HFF-Myc (cell line): Measurements from ENCODE around the gene ATP13A5.

ENCODE experiments used
- DNase-seq: peaks from one replicate; pipeline ENCODE4 v3.0.0-alpha.2; 2011; ENCODE audit warnings: low read depth; ENCODE audit errors: extremely low read depth
- H3K4me3 ChIP-seq: replicated peaks from 2 replicates; pipeline ENCODE4 v1.5.1; 2011; ENCODE audit warnings: low read depth, mild to moderate bottlenecking, control low read depth, low read length
- CTCF ChIP-seq: IDR thresholded peaks from 2 replicates; pipeline ENCODE4 v1.5.1; 2012; ENCODE audit warnings: mild to moderate bottlenecking, low read depth, low read length, control low read depth; ENCODE audit errors: missing control alignments

The ATP13A5 gene

GRCh38 chr3:193378706-193379105 lies at the start of gene ATP13A5:
ATP13A5 (minus strand) TSS chr3:193378753; CDS start chr3:193378725, 28 bp downstream.
- no peak within 1 kb of the TSS for H3K4me3 ChIP-seq
- no peak for TF ChIP-seq CTCF
- DNase-seq = no peak

GRCh38 chr3:193418576-193419373 lies 40.2 kb upstream of the ATP13A5 start:
- TF ChIP-seq CTCF = no peak
- no peak overlapping the region for H3K4me3 ChIP-seq
- DNase-seq = no peak

- no peak for TF ChIP-seq CTCF
- DNase-seq = no peak
- no peak overlapping the region for H3K4me3 ChIP-seq
Observed at GRCh38 chr3:193416629-193417028, 38.1 kb upstream of the ATP13A5 start.

- no peak for TF ChIP-seq CTCF
- no peak for DNase-seq
- no peak overlapping the region for H3K4me3 ChIP-seq
Observed at GRCh38 chr3:193407688-193408087, 29.1 kb upstream of the ATP13A5 start.

- TF ChIP-seq CTCF = no peak
- DNase-seq = no peak
- no peak overlapping the region for H3K4me3 ChIP-seq
Observed at GRCh38 chr3:193407112-193407511, 28.6 kb upstream of the ATP13A5 start.

- DNase-seq = no peak
- no peak for TF ChIP-seq CTCF
- H3K4me3 ChIP-seq = no peak overlapping the region
Observed at GRCh38 chr3:193403307-193403706, 24.8 kb upstream of the ATP13A5 start.
